GM19238 (cell line): Measurements from ENCODE around the gene R3HCC1L.

Source experiments
- DNase-seq: peaks from one replicate; pipeline ENCODE4 v3.0.0; 2011; ENCODE audit warnings: low spot score; ENCODE audit not compliant: insufficient read length

The R3HCC1L gene

DNA sequence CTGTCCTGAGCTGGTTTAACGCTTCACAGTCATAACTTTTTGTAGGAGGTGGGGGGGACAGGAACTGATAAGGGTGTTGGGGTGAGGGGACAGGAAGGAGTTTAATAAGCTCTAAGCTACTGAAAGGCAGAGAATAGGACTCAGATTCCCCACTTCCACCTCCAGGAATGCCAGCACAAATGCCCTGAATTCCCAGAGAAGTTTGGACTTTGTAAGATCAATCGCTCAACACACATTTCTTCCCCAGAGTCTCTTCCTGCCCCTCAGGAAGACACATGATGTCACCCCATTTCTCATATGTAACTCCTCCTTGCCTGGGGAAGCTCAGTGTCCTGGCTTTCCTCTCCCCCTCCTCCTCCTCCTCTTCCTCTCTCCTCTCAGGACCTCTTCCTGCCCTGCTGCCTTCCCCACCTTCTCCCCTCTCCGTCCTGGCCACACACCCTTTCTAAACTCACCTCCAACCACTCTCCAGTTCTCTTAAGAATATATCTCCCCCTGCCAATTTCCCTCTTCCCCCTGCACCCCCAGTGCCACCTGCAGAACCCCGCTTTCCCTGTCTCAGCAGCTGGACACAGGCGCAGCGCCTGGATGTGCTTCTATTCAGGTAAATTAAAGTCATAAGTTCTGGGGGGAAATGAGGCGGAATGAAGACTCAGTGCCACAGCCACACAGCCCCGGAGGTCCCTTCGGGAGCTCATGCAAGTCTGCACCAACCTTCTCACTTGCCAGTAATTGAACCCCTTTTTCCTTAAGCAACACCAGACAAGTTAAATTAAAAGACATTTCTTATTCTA, 138.8 kb downstream of the R3HCC1L start:
- no peak for DNase-seq

- no peak for DNase-seq
Measured at GRCh38 chr10:98274562-98274961, 140.1 kb downstream of the R3HCC1L start.

DNA sequence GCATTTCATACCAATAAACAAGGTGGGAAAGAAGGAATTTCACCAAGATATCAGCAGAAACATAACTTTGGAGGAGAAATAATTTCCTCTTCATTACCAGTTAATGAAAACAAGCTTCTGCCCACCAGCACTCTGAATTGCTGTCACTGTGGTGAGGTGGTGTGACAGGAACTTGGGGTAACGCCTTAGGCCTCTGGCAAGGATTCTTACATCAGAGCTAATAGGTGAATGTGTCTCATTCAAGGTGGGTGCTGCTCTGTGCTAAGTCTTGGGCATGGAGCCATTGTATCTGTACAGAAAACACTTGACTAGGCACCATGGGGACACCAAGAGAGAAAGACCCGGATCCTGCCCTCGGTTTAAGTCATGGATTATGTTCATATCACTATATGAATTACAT, 141.9 kb downstream of the R3HCC1L start:
- no peak for DNase-seq

DNA sequence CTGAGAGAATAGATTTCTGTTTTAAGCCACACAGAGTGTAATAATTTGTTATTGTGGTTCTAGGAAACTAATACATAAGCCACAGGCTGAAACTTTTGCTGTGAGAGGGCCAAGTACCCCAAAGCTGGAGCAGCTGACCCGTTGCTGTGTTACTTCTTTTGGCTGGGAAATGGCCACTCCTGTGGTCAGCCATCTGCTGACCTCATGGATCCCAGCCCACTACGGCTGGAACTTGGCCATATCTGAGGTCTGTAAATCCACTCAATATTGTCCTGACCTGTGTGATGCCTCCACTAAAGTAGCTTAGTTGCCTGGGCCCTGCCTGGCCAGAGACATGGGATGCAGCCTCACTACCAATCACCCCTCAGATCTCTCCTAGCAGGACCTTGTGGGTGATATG, 151.0 kb downstream of the R3HCC1L start:
- DNase-seq = no peak

DNA sequence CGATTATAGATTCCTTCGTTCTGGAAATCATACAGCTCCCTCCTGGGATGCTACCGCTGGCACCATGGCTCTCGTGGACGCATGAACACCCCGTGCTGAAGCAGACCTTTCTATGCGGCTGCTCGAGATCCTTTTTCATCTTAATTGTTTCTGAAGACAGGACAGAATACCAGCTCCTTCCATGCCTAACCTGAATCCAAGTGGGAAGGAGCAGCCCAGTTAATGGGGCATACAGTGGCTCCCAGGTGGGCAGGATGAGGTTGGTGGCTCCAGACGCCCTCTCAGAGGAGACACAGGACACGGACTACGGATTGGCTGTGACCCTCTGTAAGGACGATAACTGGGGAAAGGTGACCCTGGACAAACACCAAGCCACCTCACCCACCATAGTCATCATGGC, 152.0 kb downstream of the R3HCC1L start:
- no peak for DNase-seq

GRCh38 chr10:98287321-98287720, 152.9 kb downstream of the R3HCC1L start:
- DNase-seq = no peak

- DNase-seq = no peak
Measured at GRCh38 chr10:98289802-98290209, 155.3 kb downstream of the R3HCC1L start.

- DNase-seq = no peak
Measured at GRCh38 chr10:98292971-98293370, 158.5 kb downstream of the R3HCC1L start.

DNA sequence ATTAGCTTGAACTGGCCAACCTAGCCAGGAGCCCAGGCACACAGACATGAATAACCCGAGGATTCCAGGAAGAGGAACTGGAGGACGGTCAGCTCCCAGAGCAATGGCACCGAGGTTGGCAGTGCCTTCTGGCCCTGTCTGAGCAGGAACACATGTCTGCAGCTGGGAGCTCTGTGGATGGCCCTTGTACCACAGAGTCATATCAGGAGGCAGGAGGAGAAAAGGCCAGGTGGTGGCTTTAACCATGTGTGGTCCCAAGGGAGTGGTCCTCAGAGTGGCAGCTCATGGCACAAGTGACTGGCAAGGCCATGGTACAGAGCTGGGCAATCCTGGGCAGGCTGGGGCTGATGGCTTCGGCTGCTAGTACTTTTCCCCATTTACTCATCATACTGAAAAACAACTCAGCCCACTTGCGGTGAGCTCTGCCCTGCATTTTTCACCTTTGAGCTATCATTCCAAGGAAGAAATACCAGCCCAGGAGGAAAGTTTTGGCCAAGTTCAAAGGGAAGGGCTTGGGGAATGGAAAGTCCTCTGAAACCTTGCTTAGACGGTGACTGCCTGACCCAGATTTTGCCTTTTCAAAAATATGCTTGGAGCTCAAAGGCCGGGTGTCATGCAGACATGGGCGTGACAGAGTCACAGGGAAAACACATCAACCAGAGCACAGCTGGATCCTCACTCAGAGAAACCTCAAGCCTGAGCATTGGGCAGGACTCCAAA, 159.3 kb downstream of the R3HCC1L start:
- DNase-seq = no peak

GRCh38 chr10:98294270-98294627, 159.8 kb downstream of the R3HCC1L start:
- no peak for DNase-seq
